PC-3 (cell line): ENCODE data around the gene NTRK1.

Source experiments
- EZH2 ChIP-seq: fragments of 300-600 bp; sonication (generic); IDR thresholded peaks from one replicate; pipeline ENCODE4 v1.6.1; 2017; ENCODE audit warnings: antibody characterized with exemption, mild to moderate bottlenecking, low read length; ENCODE audit not compliant: unreplicated experiment
- EZH2phosphoT487 ChIP-seq: fragments of 300-600 bp; sonication (generic); IDR thresholded peaks from 2 replicates; pipeline ENCODE4 v1.6.1; 2018; ENCODE audit warnings: mild to moderate bottlenecking, antibody characterized with exemption, low read length, borderline replicate concordance
- TF ChIP-seq, protein P1 (sequence below): fragments of 300-600 bp; sonication (generic); conservative IDR thresholded peaks from 2 replicates; pipeline ENCODE4 v1.5.1; 2017; ENCODE audit warnings: antibody characterized with exemption, low read depth, mild to moderate bottlenecking, low read length

DNA sequence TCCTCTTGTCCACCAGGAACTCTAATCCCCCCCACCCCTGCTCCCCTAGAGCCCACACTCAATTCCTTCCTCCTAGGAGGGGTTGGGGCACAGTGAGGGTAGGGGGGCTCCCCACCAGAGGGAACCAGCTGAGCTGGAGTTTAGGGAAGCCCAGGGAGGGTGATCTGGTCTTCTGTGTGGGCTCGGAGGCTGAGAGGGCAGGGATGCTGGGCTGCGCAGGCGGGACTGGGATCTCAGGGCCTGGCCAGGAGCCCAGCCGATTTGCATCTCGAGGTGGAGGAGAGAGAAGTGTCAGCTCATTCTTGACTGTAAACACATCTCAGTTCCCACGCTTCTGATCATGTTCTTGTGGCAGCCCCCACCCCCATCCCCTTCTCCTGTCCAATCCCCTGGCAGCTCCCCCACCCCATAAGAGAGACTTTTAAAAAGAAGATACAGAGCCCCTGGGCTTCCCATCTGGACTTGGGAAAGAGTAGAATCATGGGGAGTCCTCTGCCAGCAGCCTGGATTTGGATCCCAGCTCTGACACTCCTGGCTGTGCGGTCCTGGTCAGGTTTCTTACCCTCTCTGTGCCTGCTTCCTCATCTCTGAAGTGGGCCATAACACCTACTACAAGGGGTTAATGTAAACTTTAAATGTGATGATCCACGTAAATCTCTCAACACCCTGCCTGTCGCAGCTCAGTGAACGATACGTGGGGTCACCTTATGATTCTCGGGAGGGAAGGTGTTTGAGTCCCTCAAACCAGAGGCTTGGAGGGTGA lies 39.5 kb downstream of the NTRK1 start:
- TF ChIP-seq, protein P1, sequence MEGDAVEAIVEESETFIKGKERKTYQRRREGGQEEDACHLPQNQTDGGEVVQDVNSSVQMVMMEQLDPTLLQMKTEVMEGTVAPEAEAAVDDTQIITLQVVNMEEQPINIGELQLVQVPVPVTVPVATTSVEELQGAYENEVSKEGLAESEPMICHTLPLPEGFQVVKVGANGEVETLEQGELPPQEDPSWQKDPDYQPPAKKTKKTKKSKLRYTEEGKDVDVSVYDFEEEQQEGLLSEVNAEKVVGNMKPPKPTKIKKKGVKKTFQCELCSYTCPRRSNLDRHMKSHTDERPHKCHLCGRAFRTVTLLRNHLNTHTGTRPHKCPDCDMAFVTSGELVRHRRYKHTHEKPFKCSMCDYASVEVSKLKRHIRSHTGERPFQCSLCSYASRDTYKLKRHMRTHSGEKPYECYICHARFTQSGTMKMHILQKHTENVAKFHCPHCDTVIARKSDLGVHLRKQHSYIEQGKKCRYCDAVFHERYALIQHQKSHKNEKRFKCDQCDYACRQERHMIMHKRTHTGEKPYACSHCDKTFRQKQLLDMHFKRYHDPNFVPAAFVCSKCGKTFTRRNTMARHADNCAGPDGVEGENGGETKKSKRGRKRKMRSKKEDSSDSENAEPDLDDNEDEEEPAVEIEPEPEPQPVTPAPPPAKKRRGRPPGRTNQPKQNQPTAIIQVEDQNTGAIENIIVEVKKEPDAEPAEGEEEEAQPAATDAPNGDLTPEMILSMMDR: no peak
- TF ChIP-seq EZH2 (no peak), EZH2phosphoT487 (no peak)
